DND-41 (cell line): ENCODE measurements around the gene GMEB2.

Experiments used
- CTCF ChIP-seq: IDR thresholded peaks from 2 replicates; pipeline ENCODE4 v1.5.1; 2012; ENCODE audit warnings: borderline replicate concordance, low read length, moderate library complexity, mild to moderate bottlenecking; ENCODE audit not compliant: poor library complexity, severe bottlenecking; ENCODE audit errors: extremely low read depth
- EZH2 ChIP-seq: IDR thresholded peaks from 3 replicates; pipeline ENCODE4 v1.6.1; 2012; ENCODE audit warnings: borderline replicate concordance, low read depth, mild to moderate bottlenecking, moderate library complexity, low read length, inconsistent platforms; ENCODE audit not compliant: severe bottlenecking

DNA sequence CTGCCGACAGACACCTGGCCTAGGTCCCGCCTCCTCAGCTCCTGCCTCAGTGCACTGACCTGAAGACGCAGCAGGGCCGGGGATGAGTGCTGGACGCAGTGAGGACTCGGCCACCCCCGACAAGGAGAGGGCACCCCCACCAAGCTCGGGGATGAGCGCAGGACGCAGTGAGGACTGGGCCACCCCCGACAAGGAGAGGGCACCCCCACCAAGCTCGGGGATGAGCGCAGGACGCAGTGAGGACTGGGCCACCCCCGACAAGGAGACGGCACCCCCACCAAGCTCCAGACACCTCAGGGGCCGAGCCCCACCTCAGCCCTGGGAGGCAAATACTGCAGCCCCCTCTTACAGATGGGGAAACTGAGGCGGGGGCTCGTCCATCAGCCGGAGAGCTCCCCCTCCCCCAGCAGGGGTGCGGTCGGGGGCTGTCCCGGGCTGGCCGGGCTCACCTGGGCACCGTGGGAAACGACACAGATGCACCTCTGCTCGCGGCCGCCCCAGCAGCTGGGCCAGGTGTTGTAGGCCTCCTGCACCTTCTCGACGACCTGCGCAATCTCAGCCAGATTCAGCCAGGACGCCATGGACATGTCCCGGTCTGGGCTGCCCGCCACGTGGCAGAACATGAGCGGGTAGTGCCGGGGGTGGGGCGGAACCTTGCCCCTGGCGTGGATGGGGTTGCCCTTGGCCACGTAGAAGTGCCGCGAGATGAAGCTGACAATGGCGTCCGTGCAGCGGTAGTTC is 60.3 kb downstream of the GMEB2 start:
- TF ChIP-seq CTCF, result no peak
- TF ChIP-seq EZH2, result no peak
